B cell (primary cell): ENCODE results near the gene B3GALT6. TPM values are rescaled to one million over a fixed set of nuclear protein-coding genes. Genes with fewer than 3 reads are reported as not detected.

ENCODE experiments used
- ATAC-seq: fragments of 200-7000 bp; cut with Tn5 transposase; one replicate; pipeline ENCODE4 v1.10.0; 2021; ENCODE audit warnings: low read depth, mild to moderate bottlenecking, moderate number of reproducible peaks, moderate library complexity
- CTCF ChIA-PET: fragments of 350-600 bp; sonication (Branson Sonifier 250); formaldehyde crosslinking; loops from one replicate; lab custom pipeline; 2021; ENCODE audit warnings: antibody characterized with exemption, inconsistent platforms; lab: Charles Lee
- POLR2A ChIA-PET: fragments of 350-600 bp; sonication (Branson Sonifier 250); formaldehyde crosslinking; loops from one replicate; lab custom pipeline; 2021; ENCODE audit warnings: antibody characterized with exemption; lab: Charles Lee
- DNase-seq: peaks from one replicate; pipeline ENCODE4 v3.0.0; 2013
- H2AFZ ChIP-seq: 2 replicates; pipeline ENCODE4 v1.6.1; 2012; ENCODE audit warnings: mild to moderate bottlenecking, low read depth, low read length; ENCODE audit not compliant: insufficient read depth, poor library complexity, severe bottlenecking
- H3K27ac ChIP-seq, 2 donors: 1 replicate in 1 of 2; 2 replicates in 1 of 2; pipeline ENCODE4 v1.5.1; 2012 to 2013; ENCODE audit warnings: low read length in 2 of 2, mild to moderate bottlenecking in 2 of 2, moderate library complexity in 1 of 2
- H3K27me3 ChIP-seq, 4 experiments: fragments of 200-600 bp in 1 of 4; sonication (generic) in 1 of 4; replicated peaks in 1 of 4; 1 replicate in 2 of 4; 2 replicates in 2 of 4; pipeline versions ENCODE4 v1.6.1 to v1.7.0; 2013 to 2016; ENCODE audit warnings: low read length in 3 of 4, mild to moderate bottlenecking in 2 of 4, mixed read lengths in 1 of 4, moderate library complexity in 1 of 4; ENCODE audit not compliant: insufficient read depth in 4 of 4, control insufficient read depth in 3 of 4; ENCODE audit errors: control extremely low read depth in 1 of 4
- H3K36me3 ChIP-seq, 2 experiments: replicated peaks in 1 of 2; 1 replicate in 1 of 2; 2 replicates in 1 of 2; pipeline versions ENCODE4 v1.6.1 to v1.7.1; 2013; ENCODE audit warnings: low read length in 1 of 2; ENCODE audit not compliant: insufficient read depth in 2 of 2, control insufficient read depth in 1 of 2; ENCODE audit errors: control extremely low read depth in 1 of 2, extremely low read depth in 1 of 2
- H3K4me1 ChIP-seq, 2 donors: fragments of 200-600 bp in 1 of 2; sonication (generic) in 1 of 2; 1 replicate in 1 of 2; 2 replicates in 1 of 2; pipeline versions ENCODE4 v1.5.1 to v1.6.1; 2013 to 2017; ENCODE audit warnings: low read length in 2 of 2; ENCODE audit not compliant: control insufficient read depth in 2 of 2, insufficient read depth in 2 of 2
- H3K4me2 ChIP-seq: replicated peaks from 2 replicates; pipeline ENCODE3; 2012; ENCODE audit warnings: mild to moderate bottlenecking, low read depth, low read length; ENCODE audit not compliant: poor library complexity, severe bottlenecking
- H3K4me3 ChIP-seq, 5 experiments: fragments of 200-600 bp in 1 of 5; sonication (generic) in 1 of 5; 1 replicate in 3 of 5; 2 replicates in 2 of 5; pipeline versions ENCODE4 v1.5.1 to v1.7.0; 2011 to 2016; ENCODE audit warnings: low read length in 4 of 5, mild to moderate bottlenecking in 4 of 5, low read depth in 2 of 5, control low read depth in 1 of 5, moderate library complexity in 1 of 5; ENCODE audit not compliant: insufficient read depth in 1 of 5; ENCODE audit errors: control extremely low read depth in 1 of 5, extremely low read depth in 1 of 5
- H3K79me2 ChIP-seq: fragments of 200-600 bp; sonication (generic); one replicate; pipeline ENCODE4 v1.6.0; 2016; ENCODE audit warnings: low read length; ENCODE audit not compliant: control insufficient read depth, insufficient read depth
- H3K9ac ChIP-seq: fragments of 200-600 bp; sonication (generic); 2 replicates; pipeline ENCODE4 v1.6.1; 2017; ENCODE audit warnings: mild to moderate bottlenecking, low read length, moderate library complexity
- H3K9me3 ChIP-seq, 3 donors: one replicate each; pipeline versions ENCODE4 v1.6.1 to v1.7.1; 2013; ENCODE audit warnings: low read length in 2 of 3; ENCODE audit not compliant: control insufficient read depth in 2 of 3, insufficient read depth in 1 of 3; ENCODE audit errors: control extremely low read depth in 1 of 3
- H4K20me1 ChIP-seq: 2 replicates; pipeline ENCODE4 v1.6.0; 2012; ENCODE audit warnings: mild to moderate bottlenecking, low read length; ENCODE audit not compliant: insufficient read depth, control insufficient read depth, poor library complexity, severe bottlenecking
- H3K27ac Mint-ChIP-seq: one replicate; pipeline ENCODE4 v1.8.0; 2021; ENCODE audit warnings: mixed read lengths
- H3K27me3 Mint-ChIP-seq: one replicate; pipeline ENCODE4 v1.8.0; 2021; ENCODE audit warnings: mixed read lengths
- H3K4me1 Mint-ChIP-seq: one replicate; pipeline ENCODE4 v1.8.0; 2021; ENCODE audit warnings: mixed read lengths
- H3K4me3 Mint-ChIP-seq: one replicate; pipeline ENCODE4 v1.8.0; 2021; ENCODE audit warnings: mixed read lengths
- H3K9me3 Mint-ChIP-seq: one replicate; pipeline ENCODE4 v1.8.0; 2022; ENCODE audit warnings: mixed read lengths; ENCODE audit not compliant: insufficient read depth
- EZH2 ChIP-seq: IDR thresholded peaks from 2 replicates; pipeline ENCODE4 v1.6.1; 2012; ENCODE audit warnings: borderline replicate concordance, low read depth, mild to moderate bottlenecking, moderate library complexity, low read length; ENCODE audit not compliant: insufficient read depth, poor library complexity, severe bottlenecking
- WGBS: methylation state at CpG from one replicate; pipeline ENCODE4 v1.1.5; 2013; ENCODE audit warnings: missing lambda C conversion rate; ENCODE audit not compliant: insufficient coverage; 5-methylcytosine and 5-hydroxymethylcytosine counted together
- intact Hi-C: fragments of 100-400 bp; cut with micrococcal nuclease; formaldehyde crosslinking; loops from one replicate; pipeline ENCODE4 v1.10.0; 2022
- polyA plus RNA-seq: library from polyadenylated mRNA; depleted of rRNA; stranded (reverse); fragments of >200 nt; gene quantifications from 2 replicates; pipeline ENCODE4 v1.2.3, GENCODE V29; 2012
- total RNA-seq, 2 donors: library from RNA; stranded (reverse); fragments of 120-200 nt in 1 of 2; gene quantifications; 1 replicate in 1 of 2; 2 replicates in 1 of 2; pipeline versions ENCODE4 v1.2.3 to v1.2.4, GENCODE V29; 2013 to 2022
- TF ChIP-seq, protein P1 (sequence below): fragments of 200-600 bp; IDR thresholded peaks from one replicate; pipeline ENCODE4 v1.8.0; 2022; ENCODE audit warnings: antibody characterized with exemption, mild to moderate bottlenecking

Gene B3GALT6
- total and polyA plus RNA-seq, 2 donors (not counting 1 experiment from before 2014, with no cell fraction given) = 5.9 to 21.0 TPM

DNA sequence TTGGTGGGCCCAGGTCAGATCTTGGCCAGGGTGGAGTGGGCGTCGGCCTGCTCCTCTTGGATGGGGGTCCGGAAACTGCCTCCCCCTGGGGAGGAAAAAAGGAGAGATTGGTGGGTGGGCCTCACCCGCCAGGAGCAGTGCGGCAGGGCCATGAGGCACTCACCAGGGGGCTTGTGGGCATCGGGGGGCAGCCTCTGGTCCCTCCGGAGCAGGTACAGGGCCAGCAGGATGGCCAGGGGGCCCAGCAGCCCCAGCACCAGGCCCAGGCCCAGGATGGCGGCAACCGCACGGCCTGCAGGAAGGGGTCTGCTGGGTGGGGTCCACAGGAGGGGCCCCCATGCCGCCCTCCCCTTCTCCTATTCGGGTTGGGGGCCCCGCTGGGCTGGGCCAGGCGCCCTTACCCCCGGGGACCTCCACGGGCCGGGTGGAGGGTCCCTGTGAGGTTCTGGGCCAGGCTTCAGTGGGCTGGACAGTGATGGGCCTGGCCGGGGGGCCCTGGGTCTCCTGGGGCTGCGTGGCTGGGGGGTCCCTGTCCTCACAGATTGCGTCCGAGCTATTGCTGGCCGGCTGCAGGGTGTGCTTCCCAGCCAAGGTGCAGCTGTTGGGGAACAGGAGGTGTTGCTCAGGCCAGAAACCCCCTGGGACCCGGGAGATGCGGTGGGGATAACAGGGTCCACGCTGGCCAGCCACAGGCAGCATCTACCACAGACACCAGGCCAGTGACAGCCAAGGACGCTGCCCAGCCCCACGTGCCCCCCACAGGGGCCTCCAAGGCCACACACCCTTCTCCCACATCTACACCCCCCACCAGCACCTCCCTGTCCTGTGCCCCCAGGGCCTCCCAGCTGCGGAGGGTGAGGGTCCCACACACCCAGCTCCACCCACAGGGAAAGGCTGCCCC is 20.2 kb upstream of the B3GALT6 start:
- Histone ChIP-seq H2AFZ (no peak overlapping the region), H3K9me3 (peaks cover 0 to 18% (median 0%) of the 10 kb centered on the region in 3 donors), H3K79me2 (no peaks in the 10 kb centered on the region), H3K9ac (no peak overlapping the region), H3K4me2 (peak overlapping the region; percentile 42), H3K27ac (no peak overlapping the region), H3K27me3 (peaks cover 0 to 40% (median 14%) of the 10 kb centered on the region in 4 experiments), H3K36me3 (peaks cover 0 to 4% of the 10 kb centered on the region in 2 experiments), H4K20me1 (peaks cover 13% of the 10 kb centered on the region), H3K4me3 (no peak overlapping the region), H3K4me1 (peaks cover 62 to 73% of the 10 kb centered on the region in 2 donors)
- ChIA-PET CTCF (interaction anchor here (1.1 to 1.2 kb wide), 2 partner anchors 39 to 89 kb away, joined by 3 read pairs; no protein-coding TSS in a partner anchor), POLR2A (interaction anchor here (0.7 kb wide), 1 partner anchor 96 kb away, joined by 3 read pairs; the partner anchor contains the start of gene C1orf159)
- H3K4me3 Mint-ChIP-seq = peak overlapping the region; percentile 34
- H3K27me3 Mint-ChIP-seq = peaks cover 9% of the 10 kb centered on the region
- no peak for TF ChIP-seq EZH2
- TF ChIP-seq, protein P1, sequence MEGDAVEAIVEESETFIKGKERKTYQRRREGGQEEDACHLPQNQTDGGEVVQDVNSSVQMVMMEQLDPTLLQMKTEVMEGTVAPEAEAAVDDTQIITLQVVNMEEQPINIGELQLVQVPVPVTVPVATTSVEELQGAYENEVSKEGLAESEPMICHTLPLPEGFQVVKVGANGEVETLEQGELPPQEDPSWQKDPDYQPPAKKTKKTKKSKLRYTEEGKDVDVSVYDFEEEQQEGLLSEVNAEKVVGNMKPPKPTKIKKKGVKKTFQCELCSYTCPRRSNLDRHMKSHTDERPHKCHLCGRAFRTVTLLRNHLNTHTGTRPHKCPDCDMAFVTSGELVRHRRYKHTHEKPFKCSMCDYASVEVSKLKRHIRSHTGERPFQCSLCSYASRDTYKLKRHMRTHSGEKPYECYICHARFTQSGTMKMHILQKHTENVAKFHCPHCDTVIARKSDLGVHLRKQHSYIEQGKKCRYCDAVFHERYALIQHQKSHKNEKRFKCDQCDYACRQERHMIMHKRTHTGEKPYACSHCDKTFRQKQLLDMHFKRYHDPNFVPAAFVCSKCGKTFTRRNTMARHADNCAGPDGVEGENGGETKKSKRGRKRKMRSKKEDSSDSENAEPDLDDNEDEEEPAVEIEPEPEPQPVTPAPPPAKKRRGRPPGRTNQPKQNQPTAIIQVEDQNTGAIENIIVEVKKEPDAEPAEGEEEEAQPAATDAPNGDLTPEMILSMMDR = no peak
- intact Hi-C loops = no loop called here
- ATAC-seq (no peak), DNase-seq (no peak)
- WGBS = 83% methylated on average over 25 of the region's 28 CpGs
- no peak overlapping the region for H3K27ac Mint-ChIP-seq
- H3K9me3 Mint-ChIP-seq = no peaks in the 10 kb centered on the region
- peaks cover 42% of the 10 kb centered on the region for H3K4me1 Mint-ChIP-seq
